Prostate gland (tissue), 2 donors: ENCODE results near the gene POLR1C. TPM values are rescaled to one million over a fixed set of nuclear protein-coding genes. Genes with fewer than 3 reads are reported as not detected.

ENCODE experiments used
- DNase-seq: peaks from one replicate; pipeline ENCODE4 v3.0.0-alpha.2; 2019; ENCODE audit warnings: low spot score
- H3K27ac ChIP-seq, 2 donors: fragments of 200-600 bp; sonication (generic); 2 replicates each; pipeline ENCODE4 v1.5.1; 2017 to 2019
- H3K27me3 ChIP-seq: fragments of 200-600 bp; sonication (generic); replicated peaks from 2 replicates; pipeline ENCODE4 v1.5.1; 2019; ENCODE audit not compliant: insufficient read depth
- H3K36me3 ChIP-seq, 2 donors: fragments of 200-600 bp; sonication (generic); 1 replicate in 1 of 2; 2 replicates in 1 of 2; pipeline versions ENCODE4 v1.5.1 to v1.8.1; 2017 to 2019
- H3K4me1 ChIP-seq: fragments of 200-600 bp; sonication (generic); replicated peaks from 2 replicates; pipeline ENCODE4 v1.5.1; 2019
- H3K4me3 ChIP-seq, 2 donors: fragments of 200-600 bp; sonication (generic); 2 replicates each; pipeline ENCODE4 v1.5.1; 2017 to 2019
- H3K9me3 ChIP-seq: fragments of 200-600 bp; sonication (generic); 2 replicates; pipeline ENCODE4 v1.5.1; 2017
- POLR2A ChIP-seq: fragments of 450-650 bp; IDR thresholded peaks from one replicate; pipeline ENCODE4 v1.6.1; 2016; ENCODE audit warnings: antibody characterized with exemption, mild to moderate bottlenecking
- POLR2AphosphoS5 ChIP-seq: sonication (generic); formaldehyde crosslinking; IDR thresholded peaks from one replicate; pipeline ENCODE4 v1.6.1; 2017; ENCODE audit warnings: antibody characterized with exemption
- WGBS: methylation state at CpG from one replicate; pipeline ENCODE4 v1.1.5; 2018; 5-methylcytosine and 5-hydroxymethylcytosine counted together
- intact Hi-C: fragments of 100-400 bp; cut with DNase I; formaldehyde crosslinking; loops from one replicate; pipeline ENCODE4 v1.14.2; 2022
- total RNA-seq, 2 donors: library from RNA; depleted of rRNA; stranded (reverse); fragments of >200 nt; gene quantifications; one replicate each; pipeline ENCODE4 v1.1.0, GENCODE V29; 2016
- TF ChIP-seq, protein P1 (sequence below), 4 experiments: fragments of 200-600 bp in 2 of 4; fragments of 450-650 bp in 2 of 4; sonication (generic) in 2 of 4; IDR thresholded peaks; 1 replicate in 3 of 4; 2 replicates in 1 of 4; pipeline ENCODE4 v1.5.1; 2016 to 2019; ENCODE audit warnings: antibody characterized with exemption in 4 of 4, mild to moderate bottlenecking in 2 of 4, moderate library complexity in 2 of 4

Gene POLR1C
- total RNA-seq, 2 donors from 2014 or later = 24.4 to 37.2 TPM

DNA sequence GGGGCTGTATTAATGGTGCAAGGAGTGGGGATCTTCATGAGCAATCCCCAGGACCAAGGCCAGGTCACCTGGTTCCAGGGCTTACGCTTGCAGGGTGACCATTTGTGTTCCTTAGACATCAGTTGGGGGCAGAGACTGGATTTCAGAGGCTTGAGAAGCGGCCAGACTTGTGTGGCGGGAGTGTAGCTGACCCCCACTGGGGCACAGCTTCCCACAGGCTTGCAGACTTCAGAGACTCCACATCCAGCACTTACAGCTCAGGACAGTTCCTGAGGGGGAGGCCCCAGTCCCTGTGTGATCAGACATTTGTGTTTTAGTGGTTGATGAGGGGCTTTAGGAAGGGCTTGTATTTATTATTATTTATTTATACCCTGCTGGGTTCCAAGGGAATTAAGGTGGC, 24.2 kb upstream of the POLR1C start:
- no peaks in the 10 kb centered on the region for H3K27me3 ChIP-seq
- H3K9me3 ChIP-seq = no peaks in the 10 kb centered on the region
- DNase-seq = no peak
- peaks cover 26% of the 10 kb centered on the region for H3K4me1 ChIP-seq
- no peaks in the 10 kb centered on the region for H3K36me3 ChIP-seq
- TF ChIP-seq POLR2A (no peak), POLR2AphosphoS5 (no peak)
- H3K27ac ChIP-seq = peak overlapping the region in 1 of 2 donors; percentile 44
- WGBS = 60% methylated on average over 3 of the region's 3 CpGs
- H3K4me3 ChIP-seq = no peak overlapping the region
- intact Hi-C loops = loop anchor here (10.0 kb wide), 1 partner anchor 228 kb away; no protein-coding TSS in a partner anchor

DNA sequence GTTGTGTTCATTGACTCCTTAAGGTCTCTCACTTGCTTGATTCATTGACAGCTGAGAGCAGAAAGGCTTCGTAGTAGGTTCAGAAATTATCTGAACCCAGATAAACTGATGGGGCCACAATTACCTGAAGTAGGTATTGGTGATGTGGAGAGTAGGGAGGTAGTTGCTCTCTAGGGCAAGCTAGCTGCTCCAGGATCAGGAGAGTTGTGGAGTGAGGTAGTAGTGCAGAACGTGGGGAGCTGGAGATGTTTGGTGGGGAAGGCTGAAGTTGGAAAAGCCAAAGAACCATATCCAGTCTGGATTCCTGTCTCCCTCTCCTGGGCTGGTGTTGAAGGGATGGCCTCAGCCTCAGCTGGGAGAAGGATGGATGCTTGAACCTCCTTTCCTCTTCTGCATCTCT, 23.7 kb upstream of the POLR1C start:
- Histone ChIP-seq H3K27ac (peak overlapping the region in 1 of 2 donors; percentile 44), H3K4me3 (no peak overlapping the region), H3K36me3 (no peaks in the 10 kb centered on the region), H3K27me3 (no peaks in the 10 kb centered on the region), H3K4me1 (peaks cover 26% of the 10 kb centered on the region), H3K9me3 (no peaks in the 10 kb centered on the region)
- intact Hi-C loops = loop anchor here (10.0 kb wide), 1 partner anchor 228 kb away; no protein-coding TSS in a partner anchor
- DNase-seq = no peak
- TF ChIP-seq POLR2AphosphoS5 = no peak
- no peak for TF ChIP-seq POLR2A
- TF ChIP-seq, protein P1, sequence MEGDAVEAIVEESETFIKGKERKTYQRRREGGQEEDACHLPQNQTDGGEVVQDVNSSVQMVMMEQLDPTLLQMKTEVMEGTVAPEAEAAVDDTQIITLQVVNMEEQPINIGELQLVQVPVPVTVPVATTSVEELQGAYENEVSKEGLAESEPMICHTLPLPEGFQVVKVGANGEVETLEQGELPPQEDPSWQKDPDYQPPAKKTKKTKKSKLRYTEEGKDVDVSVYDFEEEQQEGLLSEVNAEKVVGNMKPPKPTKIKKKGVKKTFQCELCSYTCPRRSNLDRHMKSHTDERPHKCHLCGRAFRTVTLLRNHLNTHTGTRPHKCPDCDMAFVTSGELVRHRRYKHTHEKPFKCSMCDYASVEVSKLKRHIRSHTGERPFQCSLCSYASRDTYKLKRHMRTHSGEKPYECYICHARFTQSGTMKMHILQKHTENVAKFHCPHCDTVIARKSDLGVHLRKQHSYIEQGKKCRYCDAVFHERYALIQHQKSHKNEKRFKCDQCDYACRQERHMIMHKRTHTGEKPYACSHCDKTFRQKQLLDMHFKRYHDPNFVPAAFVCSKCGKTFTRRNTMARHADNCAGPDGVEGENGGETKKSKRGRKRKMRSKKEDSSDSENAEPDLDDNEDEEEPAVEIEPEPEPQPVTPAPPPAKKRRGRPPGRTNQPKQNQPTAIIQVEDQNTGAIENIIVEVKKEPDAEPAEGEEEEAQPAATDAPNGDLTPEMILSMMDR (IDR thresholded peaks at IDR 0.05) = no peak
- 77% methylated on average over 2 of the region's 2 CpGs for WGBS

DNA sequence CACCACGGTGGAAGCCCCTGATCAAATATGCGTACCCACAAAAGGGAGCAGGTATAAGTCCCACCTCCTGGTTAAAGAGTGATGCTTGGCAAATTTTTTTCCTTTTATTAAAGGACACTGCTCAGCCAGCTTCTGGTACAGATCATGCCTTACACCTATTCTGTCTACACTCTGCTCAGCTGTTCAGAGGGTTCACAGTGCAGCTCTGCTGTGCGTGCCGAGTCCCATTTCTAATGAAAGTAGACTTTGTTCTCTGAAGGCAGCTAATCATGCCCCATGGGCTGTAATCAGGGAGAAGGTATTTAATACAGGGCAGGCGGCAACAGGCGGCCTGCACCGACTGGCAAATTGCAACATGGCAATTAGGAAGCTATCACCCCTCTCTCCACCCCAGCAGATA, 23.1 kb upstream of the POLR1C start:
- H3K4me1 ChIP-seq = peaks cover 26% of the 10 kb centered on the region
- WGBS = 74% methylated on average over 7 of the region's 7 CpGs

DNA sequence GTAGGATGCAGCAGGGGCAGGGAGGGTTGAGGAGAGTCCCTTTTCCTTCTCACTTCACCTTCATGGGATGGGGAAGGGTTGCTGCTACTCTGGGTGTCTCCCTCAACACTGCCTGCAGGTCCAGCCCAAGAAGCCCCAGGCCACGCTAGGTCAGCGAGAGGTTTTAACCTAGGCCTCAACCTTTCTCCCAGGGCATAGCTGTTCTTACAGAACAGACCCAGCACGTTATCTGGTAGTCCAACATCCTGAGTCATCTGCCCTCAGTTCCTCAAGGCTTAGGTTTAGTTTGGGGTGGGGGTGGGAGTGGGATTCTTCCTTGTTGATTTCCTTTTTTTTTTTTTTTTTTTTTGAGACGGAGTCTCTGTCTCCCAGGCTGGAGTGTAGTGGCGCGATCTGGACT, 22.6 kb upstream of the POLR1C start:
- DNase-seq = no peak
- peaks cover 27% of the 10 kb centered on the region for H3K4me1 ChIP-seq
- H3K36me3 ChIP-seq = no peaks in the 10 kb centered on the region
- no peaks in the 10 kb centered on the region for H3K27me3 ChIP-seq
- no peak overlapping the region for H3K4me3 ChIP-seq
- TF ChIP-seq, protein P1 (IDR thresholded peaks at IDR 0.05) = no peak
- no peak for TF ChIP-seq POLR2AphosphoS5
- no peaks in the 10 kb centered on the region for H3K9me3 ChIP-seq
- intact Hi-C loops = loop anchor here (10.0 kb wide), 1 partner anchor 230 kb away; no protein-coding TSS in a partner anchor
- 98% methylated on average over 6 of the region's 6 CpGs for WGBS
- no peak overlapping the region for H3K27ac ChIP-seq

More for the DNA sequence above, 23.1 kb upstream of the POLR1C start:
- H3K27ac ChIP-seq = no peak overlapping the region
- no peaks in the 10 kb centered on the region for H3K36me3 ChIP-seq
- no peak for DNase-seq
- H3K4me3 ChIP-seq = no peak overlapping the region
- H3K27me3 ChIP-seq = no peaks in the 10 kb centered on the region
- intact Hi-C loops = loop anchor here (10.0 kb wide), 1 partner anchor 229 kb away; no protein-coding TSS in a partner anchor
- no peaks in the 10 kb centered on the region for H3K9me3 ChIP-seq
- TF ChIP-seq, protein P1 (IDR thresholded peaks at IDR 0.05) = no peak
- TF ChIP-seq POLR2AphosphoS5 (no peak), POLR2A (no peak)

DNA sequence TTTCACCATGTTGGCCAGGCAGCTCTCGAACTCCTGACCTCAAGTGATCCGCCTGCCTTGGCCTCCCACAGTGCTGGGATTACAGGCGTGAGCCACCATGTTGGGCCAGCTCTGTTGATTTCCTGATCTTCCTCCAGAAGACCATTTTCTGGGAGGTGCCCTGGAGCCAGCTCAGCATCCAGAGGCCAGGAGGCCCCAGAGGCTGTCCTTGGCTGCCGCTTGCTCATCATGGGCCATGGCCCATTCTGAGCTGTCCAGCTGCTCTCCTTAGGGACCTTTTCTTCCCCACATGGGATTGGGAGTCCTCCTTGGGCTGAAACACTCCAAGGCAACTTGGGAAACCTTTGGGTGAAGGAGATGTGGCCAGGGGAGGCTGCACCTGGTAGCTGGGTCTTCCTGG, 22.1 kb upstream of the POLR1C start:
- Histone ChIP-seq H3K27ac (peak overlapping the region in 1 of 2 donors; percentile 58), H3K9me3 (no peaks in the 10 kb centered on the region), H3K36me3 (no peaks in the 10 kb centered on the region), H3K27me3 (no peaks in the 10 kb centered on the region), H3K4me1 (peaks cover 31% of the 10 kb centered on the region), H3K4me3 (no peak overlapping the region)
- TF ChIP-seq, protein P1 (IDR thresholded peaks at IDR 0.05) = no peak
- no peak for TF ChIP-seq POLR2A
- TF ChIP-seq POLR2AphosphoS5 = no peak
- 98% methylated on average over 4 of the region's 4 CpGs for WGBS
- DNase-seq = no peak
- intact Hi-C loops = loop anchor here (10.0 kb wide), 1 partner anchor 230 kb away; no protein-coding TSS in a partner anchor
